LNCAP (cell line): Measurements from ENCODE around the gene TBCB.

ENCODE experiments used
- TF ChIP-seq, protein P1 (sequence below): fragments of 450-650 bp; IDR thresholded peaks from 2 replicates; pipeline ENCODE4 v1.5.1; 2017; ENCODE audit warnings: mild to moderate bottlenecking

TBCB gene

DNA sequence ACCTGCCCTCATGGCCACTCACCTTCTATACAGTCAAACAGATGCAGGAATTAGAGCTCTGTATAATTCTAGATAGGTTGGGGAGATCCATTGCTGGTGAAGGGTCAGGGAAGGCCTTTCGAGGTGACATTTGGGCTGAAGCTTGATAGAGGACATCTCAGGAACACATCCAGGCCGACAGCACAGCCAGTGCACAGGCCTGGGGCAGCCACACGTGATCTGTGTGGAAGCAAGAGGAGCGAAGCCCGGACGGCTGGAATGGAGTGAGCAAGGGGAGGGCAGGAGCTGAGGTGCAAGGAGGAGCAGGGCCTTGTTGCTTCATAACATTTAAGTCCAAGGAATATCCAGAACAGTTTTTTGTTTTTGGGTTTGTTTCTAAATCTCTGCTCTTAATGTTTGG lies 8.8 kb upstream of the TBCB start:
- TF ChIP-seq, protein P1, sequence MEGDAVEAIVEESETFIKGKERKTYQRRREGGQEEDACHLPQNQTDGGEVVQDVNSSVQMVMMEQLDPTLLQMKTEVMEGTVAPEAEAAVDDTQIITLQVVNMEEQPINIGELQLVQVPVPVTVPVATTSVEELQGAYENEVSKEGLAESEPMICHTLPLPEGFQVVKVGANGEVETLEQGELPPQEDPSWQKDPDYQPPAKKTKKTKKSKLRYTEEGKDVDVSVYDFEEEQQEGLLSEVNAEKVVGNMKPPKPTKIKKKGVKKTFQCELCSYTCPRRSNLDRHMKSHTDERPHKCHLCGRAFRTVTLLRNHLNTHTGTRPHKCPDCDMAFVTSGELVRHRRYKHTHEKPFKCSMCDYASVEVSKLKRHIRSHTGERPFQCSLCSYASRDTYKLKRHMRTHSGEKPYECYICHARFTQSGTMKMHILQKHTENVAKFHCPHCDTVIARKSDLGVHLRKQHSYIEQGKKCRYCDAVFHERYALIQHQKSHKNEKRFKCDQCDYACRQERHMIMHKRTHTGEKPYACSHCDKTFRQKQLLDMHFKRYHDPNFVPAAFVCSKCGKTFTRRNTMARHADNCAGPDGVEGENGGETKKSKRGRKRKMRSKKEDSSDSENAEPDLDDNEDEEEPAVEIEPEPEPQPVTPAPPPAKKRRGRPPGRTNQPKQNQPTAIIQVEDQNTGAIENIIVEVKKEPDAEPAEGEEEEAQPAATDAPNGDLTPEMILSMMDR: no peak

GRCh38 chr19:36106991-36107390 lies 8.3 kb upstream of the TBCB start:
- TF ChIP-seq, protein P1: no peak

DNA sequence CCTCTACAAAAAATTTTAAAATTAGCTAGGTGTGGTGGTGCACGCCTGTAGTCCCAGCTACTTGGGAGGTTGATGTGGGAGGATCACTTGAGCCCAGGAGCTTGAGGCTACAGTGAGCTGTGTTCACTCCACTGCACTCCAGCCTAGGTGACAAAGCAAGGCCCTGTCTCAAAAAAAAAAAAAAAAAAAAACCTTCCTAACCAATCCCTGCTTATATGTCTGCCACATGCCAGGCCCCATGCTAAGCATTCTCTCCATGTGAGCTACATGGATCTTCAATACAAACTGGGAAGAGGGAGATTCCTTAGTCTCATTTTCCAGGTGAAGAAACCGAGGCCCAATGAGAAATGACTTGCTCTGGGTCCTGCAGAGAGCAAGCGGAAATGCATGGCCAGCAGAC lies 6.6 kb upstream of the TBCB start:
- TF ChIP-seq, protein P1: no peak

DNA sequence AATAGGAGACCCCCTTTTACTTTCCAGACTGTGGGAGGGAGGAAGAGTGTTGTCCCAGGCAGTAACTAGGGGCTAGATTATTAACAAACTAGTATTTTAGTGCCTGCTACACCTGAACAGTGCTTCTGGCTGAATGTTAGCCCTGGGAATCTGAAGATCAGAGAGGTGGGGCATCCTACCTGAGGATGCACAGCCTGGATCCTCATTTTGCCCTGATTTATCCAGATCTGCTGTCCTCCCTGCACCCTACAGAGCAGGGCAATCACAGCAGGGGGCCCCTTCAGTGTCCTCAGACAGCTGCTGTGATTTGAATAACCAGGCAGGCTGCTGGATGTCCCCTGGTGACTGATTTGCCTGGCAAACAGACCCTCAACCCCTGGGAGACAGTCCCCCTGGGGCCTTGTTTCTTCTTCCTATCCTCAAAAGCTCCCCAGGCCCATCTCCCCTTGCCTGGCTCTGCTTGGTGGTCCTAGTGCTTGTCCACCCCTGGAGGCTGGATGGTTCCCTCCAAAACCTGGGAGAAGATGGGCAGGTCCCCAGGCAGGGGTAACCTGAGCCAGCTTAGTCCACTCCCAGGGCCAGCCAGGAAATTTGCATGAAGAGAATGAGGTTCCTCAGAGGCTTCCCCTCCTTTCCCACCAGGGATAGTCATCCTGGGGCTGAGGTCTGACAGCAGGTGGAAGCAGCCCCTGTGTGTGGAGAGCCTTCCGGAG lies 4.6 kb upstream of the TBCB start, which contains the start of gene OVOL3:
Gene OVOL3 (plus strand): TSS at position 657 of the 713 bp plus-strand sequence. CDS start 60 bp downstream, outside the sequence.
- TF ChIP-seq, protein P1: no peak

- TF ChIP-seq, protein P1: no peak
Measured at GRCh38 chr19:36111200-36111539, 4.1 kb upstream of the TBCB start.

DNA sequence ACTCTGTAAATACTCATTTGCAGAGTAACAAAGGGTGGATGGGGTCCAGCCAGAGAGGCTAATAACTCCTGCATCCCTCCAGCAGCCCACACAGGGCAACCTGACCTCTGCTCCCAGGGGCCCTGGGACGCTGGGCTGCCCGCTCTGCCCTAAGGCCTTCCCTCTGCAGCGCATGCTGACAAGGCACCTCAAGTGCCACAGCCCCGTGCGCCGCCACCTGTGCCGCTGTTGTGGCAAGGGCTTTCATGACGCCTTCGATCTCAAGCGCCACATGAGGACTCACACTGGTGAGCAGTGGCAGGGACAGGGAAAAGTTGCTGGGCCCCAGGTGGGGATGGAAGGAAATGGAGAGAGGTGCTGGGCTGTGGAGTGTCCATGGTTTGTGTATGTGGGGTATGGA lies 2.6 kb upstream of the TBCB start:
- TF ChIP-seq, protein P1: no peak

GRCh38 chr19:36113425-36113824 lies 1.8 kb upstream of the TBCB start:
- TF ChIP-seq, protein P1: no peak
